NCI-H345 (cell line): Measurements from ENCODE around the gene SUSD1.
"Not testable (repeated sequence)": the region's sequence is repeated elsewhere in the genome, so short reads cannot be mapped to it uniquely, and the experiment has no call there.

Experiments used
- DNase-seq: peaks from one replicate; lab custom pipeline; 2025; lab: John Stamatoyannopoulos, UW

SUSD1 gene

DNA sequence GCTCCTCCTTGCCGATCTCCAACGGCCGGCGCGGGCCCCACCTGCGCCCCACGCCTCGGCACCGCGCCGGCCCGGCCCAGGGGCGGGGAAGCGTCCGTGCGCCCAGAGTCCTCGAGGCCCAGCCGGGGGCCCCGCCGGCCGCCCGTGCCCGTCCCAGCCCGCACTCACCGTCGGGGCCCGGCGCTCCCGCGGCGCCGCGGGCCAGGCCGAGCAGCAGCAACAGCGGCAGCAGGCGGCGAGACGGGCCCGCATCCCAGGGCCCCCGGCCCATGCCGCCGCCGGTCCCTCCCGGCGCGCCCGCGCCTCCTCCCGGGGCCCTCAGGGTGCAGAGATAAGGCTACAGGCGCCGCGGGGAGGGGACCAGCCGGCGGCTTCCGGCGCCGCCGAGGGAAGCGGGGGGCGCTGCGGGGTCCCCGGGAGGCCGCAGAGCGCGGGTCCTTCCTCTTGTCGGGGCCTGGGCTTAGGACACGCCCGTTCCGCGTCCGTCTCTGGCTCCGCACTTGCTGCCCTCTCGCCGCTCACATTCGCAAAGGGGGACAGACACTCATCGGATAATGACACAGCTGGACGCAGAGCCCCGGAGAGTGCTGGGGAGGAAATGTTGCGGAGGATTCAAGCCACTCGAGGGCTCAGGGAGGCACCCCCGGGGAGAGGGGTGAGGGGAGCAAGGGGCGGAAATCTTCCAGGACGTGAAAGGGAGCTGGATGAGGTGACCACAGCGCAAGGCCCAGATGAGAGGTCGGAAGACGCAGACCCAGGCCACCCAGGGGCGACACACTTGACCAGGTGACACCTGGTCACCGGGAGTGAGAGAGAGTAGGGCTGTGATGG is at the start of gene SUSD1:
Gene SUSD1 (minus strand): TSS at position 333 of the 831 bp plus-strand sequence. CDS start 62 bp downstream, at position 271.
- no peak for DNase-seq

DNA sequence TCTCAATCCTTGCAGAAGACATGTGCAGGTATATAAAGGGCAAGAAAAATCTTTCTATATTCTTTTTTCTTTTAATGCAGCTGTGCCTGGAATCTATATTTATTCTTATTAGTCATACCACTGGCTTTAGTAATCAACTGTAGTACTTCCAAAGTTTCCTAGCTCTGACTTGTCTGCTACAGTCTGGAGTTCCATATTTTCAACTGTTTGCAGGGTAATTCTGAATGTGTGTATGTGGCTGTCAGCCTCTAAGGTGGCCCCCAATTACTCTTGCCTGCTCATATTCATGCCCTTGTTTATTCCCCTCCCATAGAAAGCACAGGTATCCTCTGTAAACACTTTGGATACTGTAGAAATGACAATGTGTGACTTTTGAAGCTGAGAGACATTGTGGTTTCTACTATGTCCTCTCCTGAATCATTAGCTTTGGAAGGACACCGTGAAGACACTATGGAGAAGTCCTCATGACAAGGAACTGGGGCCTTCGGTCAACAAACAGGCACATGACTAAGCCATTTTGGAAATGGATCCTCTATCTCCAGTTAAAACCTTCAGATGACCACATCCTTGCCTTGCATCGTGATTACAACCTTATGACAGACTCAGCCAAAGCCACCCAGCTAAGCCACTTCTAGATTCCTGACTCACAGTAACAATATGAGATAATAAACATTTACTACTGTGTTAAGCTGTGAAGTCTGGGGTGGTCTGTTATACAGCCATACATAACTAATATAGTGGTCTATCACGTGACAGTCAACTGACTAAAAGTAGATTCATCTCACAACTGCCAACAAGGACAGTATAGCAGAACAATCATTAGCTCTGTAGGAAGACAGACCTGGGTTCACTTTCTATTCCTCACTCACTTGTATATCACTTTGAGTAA is 49.5 kb upstream of the SUSD1 start:
- DNase-seq: no peak

DNA sequence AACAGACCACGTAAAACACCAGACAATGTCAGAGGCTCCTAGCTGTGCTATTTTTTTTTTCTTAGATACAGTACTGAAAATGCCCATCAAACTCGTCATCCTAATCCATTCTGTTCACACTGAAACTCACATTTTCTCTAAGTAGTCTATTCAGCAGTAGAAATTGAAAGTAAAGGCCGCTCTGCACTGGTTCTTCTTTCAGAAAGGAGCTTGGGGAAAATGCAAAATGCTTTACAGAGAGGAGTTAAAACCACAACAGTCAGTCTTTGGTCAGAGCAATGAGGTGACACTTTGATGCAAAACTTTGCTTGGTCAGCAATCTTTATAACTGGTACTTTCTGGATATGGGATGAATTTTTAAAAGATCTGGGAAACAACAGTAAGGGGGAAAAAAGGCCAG is 43.8 kb upstream of the SUSD1 start:
- no peak for DNase-seq

DNA sequence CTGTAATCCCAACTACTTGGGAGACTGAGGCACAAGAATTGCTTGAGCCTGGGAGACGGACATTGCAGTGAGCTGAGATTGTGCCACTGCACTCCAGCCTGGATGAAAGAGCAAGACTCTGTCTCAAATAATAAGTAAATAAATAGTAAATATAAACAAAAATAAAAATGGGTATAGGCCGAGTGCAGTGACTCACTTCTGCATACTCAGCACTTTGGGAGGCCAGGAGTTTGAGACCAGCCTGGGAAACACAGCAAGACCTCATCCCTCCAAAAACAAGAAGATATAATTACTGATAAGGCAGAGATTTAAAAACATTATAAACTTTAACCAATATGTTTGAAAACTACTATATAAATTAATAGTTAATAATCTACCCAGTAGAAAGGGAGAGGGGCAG is 37.8 kb upstream of the SUSD1 start:
- no peak for DNase-seq

DNA sequence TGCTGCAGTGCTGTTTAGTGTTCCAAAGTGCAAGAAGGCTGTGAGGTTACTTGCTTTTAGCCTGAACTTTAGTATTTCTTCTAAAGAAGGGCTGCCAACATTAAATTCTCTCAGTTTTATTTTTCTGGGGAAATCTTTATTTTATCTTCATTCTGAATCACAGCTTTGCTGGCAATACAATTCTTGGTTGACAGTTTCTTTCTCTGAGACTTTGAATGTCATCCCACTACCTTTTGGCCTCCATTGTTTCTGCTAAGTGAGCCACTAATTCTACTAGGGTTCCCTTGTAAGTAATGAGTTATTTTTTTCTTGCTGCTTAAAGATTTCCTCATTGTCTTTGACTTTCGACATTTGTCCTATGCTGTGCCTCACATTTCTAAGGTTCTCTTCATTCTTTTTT is 32.4 kb upstream of the SUSD1 start:
- no peak for DNase-seq

DNA sequence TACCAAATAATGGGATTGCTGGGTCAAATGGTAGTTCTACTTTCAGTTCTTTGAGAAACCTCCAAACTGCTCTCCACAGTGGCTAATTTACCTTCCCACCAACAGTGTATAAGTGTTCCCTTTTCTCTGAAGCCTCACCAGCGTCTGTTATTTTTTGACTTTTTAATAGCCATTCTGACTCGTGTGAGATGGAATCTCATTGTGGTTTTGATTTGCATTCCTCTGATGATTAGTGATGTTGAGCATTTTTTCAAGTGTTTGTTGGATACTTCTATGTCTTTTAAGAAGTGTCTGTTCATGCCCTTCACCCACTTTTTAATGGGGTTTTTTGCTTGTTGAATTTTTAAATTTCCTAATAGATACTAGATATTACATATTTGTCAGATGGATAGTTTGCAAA is 28.4 kb upstream of the SUSD1 start:
- no peak for DNase-seq

DNA sequence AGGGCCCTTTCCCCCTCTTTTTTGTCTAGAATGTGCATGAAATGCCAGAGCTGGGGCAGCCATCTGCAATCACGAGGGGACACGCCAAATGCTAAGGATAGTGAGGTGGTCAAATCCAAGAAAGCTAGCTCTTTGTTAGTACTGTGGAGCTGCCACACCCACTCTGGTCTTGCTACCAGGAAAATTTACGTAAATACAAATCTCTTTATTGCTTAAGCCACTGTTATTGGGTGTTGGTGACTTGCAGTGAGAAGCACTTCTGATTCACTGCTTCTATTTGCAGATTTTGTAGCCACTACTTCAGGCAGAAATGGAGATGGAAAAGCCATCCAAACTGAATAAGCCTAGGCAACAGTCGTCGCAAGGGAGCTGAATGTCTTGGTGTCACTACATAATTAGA is 25.6 kb upstream of the SUSD1 start:
- no peak for DNase-seq

DNA sequence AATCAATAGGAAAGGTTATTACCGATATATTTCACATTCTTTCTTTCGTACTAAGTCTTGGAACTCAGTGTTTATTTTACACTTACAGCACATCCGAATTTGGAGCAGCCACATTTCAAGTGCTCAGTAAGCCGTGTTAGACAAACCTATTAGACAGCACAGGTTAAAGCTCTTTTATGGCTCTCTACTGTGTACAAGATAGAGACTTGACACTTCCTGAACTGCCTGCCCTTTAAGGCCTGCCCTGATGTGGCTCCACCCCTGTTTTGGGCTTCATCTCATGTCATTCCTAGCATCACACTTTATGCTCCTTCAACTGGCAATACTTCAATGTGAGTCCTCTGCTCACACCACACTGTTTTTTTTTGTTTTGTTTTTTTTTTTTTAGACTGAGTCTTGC is 23.5 kb upstream of the SUSD1 start:
- no peak for DNase-seq

DNA sequence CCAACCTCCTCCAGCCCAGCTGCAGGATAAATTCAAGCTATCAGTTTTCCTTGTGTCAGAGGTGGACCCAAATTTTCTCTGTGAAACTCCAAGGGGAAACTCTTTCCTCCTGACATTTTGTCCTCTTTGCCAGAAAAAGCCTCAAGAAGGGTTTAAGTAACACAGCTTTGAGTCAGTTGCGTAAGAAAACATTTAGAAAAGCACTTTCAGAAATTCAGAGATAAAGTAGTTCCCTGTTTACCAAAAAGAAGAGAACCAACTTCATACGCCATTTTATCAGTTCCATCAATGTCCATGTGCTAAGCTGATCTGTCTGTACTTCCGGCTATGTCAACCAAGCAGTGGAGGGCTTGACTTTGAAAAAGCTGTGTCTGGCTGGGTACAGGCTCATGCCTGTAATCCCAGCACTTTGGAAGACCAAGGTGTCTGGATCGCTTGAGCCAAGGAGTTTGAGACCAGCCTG is 19.9 kb upstream of the SUSD1 start:
- no peak for DNase-seq

DNA sequence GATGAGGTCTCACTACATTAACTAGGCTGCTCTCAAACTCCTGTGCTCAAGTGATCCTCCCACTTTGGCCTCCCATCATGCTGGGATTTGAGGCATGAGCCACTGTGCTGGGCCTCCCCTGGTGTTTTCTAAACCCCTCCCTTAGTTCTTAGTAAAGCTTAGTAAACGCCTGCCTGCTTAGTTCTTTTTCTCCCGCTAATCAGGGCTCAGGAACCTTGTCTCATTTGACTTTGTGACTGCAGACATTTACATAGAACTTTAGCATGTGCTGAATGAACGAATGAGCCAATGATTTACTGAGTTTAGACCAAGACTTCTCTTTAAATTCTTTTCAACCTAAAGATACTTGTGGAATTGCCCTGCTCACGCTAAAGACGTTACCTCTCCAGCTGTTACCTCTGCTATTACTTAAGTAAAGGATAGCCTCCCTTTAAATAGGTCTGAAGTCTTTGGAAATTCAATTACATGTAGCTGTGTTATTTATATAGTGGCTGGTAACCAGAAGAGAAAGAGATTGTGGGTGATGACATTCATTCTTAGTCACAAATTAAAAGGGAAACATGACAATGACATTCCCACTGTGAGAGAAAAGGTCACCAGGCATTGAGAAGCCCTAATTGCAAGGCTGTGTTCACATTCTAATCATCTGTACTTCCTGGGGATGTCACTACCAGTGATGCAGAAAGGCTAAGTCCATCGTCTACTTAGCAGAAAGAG is 18.6 kb upstream of the SUSD1 start:
- no peak for DNase-seq

DNA sequence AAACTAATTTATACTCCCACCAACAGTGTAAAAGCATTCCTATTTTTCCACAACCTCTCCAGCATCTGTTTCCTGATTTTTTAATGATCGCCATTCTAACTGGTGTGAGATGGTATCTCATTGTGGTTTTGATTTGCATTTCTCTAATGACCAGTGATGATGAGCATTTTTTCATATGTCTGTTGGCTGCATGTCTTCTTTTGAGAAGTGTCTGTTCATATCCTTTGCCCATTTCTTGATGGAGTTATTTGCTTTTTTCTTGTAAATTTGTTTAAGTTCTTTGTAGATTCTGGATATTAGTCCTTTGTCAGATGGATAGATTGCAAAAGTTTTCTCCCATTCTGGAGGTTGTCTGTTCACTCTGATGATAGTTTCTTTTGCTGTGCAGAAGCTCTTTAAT is 15.2 kb upstream of the SUSD1 start:
- not testable (repeated sequence) for DNase-seq

DNA sequence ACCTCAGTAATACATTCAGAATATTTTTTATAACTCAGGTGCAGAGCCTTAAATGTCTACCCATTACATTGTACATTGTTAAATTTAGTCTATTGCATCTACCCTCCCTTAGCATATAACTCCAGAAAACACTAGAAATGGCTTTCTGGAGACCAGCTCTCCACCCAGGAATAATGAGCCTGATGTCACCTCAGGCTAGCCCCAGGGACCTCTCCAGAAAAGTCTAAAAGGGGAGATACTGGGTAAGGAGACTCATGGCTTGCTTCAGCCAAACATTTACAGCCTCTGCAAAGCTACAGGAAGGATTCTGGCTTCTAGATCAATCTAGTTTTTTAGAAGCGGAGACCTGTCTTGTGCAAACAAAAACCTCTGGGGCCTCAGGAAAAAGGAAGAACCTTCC is 13.8 kb upstream of the SUSD1 start:
- no peak for DNase-seq

DNA sequence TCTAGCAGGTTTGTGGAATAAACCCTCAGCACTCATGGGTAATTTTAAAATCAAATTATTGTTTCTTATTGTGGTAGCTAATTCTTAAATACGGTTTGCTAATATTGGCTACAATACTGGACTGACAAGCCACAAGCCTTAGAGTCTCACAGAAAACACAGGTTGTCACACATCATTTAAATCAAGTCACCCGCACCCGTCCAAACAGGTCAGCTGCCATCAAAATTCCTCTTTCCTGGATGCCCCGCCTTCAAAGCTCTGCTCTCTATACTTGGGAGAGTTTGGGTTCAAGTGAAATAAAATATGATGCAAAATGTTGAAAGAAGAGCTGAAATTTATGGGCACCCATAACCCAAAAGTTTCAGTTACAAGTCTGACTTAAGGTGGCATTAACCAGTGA is 12.3 kb upstream of the SUSD1 start:
- no peak for DNase-seq

DNA sequence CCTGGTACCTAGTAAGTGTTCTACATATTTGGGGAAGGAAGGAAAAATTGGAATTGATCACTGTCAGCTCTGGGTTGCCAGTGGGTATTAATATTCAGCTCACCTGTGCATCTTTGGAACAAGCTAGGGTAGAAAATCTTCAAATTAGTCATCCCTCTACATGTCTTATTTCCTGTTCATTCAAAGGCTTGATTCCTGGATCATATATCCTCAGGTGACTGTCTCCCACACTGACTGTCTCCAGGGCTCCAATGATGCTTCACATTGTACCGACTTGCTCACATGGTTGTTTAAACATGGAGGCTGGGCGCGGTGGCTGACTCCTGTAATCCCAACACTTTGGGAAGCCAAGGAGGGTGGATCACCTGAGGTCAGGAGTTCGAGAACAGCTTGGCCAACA is 11.6 kb upstream of the SUSD1 start:
- DNase-seq: no peak

DNA sequence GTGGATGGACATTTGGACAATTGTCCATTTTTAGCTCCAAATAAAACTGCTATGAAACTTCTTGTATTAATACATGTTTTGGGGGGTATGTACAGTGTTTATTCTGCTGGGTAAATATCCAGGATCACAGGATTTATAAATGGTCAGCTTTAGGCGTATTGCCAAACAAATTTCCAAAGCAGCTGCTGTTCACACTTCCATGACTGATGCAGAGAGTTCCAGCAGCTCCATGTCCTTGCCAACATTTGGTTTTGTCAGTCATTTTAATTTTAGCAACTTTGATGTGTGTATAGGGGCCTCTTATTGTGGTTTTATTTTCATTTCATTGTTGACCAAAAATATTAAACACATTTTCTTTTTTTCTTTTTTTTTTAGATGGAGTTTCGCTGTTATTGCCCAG is 9.8 kb upstream of the SUSD1 start:
- DNase-seq: no peak

DNA sequence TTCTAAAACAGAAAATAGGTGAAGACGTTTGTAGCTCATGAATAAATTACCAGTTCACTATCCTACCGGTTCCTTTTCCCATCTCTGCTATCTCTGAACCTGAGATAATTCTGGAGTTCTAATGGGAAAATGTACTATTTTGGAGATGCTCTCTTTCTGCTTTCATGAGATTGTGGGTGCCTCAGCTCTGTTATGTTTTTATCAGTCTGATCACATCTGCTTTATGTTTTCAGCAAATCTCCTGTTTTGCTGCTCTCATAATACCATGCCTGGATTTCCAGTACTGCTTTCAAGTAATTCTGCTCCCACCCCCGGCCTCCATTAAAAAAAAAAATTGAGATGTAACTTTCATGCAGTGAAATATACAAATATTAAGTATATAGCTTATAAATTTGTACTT is 9.1 kb upstream of the SUSD1 start:
- DNase-seq: no peak

DNA sequence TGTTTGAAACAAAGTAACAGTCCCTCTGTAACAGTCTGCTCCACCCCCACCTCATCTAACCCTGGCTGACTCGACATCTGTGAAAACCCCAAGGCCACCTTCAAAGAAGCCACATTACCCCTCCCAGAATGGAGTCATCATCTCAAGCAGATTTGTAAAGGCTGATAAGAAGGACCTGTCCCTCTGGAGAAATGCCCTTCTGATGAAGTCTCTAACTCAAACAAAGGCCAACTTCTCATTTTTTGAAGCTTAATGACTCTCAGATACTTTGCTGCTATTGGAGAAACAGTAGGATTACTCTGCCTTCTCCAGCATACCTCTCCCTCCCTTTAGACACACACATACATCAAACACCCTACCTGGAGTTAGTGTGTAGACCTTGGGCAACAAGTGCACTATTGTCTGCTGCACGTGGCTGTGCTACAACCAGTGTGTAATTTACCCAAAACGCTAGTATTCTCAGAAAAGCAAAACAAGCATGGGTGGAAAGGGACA is 5.3 kb upstream of the SUSD1 start:
- DNase-seq: no peak

DNA sequence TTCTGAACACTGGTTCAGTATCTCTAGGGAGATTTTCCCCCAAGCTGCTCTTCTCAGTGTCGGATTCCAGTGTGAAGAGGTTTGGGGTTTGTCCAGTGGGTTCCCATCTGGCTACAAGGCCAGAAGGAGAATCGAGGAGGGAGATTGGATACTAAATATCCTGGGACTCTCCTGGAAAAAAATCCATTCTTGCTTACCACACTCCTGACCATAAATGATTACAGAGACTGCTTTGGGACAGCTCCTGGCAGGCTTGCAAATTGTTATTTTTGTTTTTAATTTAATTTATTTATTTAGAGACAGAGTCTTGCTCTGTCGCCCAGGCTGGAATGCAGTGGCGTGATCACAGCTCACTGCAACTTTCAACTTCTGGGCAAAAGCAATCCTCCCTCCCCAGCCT is 4.7 kb upstream of the SUSD1 start:
- no peak for DNase-seq

DNA sequence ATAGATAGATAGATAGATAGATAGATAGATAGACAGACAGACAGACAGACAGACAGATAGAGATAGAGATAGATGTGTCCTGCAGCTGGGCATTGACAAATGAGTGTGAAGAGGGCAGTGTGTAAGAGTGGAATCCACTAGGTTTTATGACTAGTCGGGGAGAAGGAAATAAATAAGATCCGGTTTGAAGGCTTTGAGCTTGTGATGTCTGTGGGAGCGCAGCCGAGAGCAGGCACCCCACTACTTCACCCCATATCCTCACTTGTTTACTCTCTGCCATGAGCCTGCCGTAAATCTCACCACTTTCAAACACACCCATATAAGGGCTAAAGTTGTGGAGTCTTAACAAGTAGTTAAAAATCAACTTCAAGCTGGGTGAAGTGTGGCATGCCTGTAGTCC is 1.4 kb upstream of the SUSD1 start:
- DNase-seq: no peak

DNA sequence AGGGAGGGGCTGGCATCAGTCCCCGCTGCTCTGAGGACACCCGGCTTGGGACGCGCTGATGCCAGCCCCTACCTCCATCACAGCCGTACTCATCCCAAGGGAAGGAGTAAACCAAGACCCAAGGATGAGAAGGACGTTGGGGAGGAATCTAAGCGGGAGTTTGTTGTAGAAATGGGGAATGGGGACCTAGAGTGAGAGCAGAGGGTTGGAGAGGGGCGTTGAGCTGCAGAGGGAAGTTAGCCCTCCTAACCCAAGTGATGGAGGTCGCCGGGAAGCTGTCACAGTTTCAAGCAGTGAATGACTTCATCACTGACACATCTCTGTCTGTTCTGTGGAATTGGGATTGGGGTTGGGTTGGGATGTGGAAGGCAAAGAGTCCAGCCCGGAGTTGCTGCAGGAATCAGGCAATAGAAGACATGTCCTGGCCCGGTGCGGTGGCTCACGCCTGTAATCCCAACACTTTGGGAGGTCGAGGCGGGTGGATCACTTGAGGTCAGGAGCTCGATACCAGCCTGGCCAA is 759 bp upstream of the SUSD1 start:
- no peak for DNase-seq

DNA sequence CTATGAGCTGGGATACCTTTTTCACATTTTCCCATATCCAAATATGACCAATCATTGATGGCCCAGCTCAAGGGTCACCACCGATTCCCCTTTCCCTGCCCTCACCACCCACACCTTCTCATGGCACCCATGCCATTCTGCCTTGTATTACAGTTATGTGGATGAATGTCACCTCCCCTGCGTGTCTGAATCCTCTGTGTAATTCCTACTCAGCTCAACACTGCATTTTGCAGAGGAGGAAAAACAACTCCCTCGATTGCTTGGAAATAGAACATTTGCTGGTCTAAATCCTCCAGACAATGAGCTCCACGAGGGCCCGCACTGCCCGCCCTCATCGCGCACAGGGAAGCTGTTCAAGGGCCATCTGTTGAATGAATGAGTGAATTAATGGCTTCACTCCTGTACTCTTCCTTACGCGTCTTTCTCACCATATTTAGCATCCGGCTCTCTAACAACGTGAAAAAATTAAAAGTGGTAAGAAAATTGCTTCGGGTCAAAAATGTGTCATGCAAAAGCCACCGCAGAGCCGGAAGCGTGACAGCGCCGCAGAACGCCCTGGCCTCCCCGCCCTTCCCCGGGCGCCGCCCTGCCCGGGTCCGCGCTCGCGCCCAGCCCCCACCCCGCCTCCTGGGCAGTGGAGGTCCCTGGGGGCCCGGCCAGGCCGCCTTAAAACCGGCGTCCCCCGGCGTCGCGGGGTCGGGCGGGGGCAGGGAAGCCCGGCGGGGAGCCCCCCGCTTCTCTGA is 704 bp downstream of the SUSD1 start:
- DNase-seq: peak; percentile 48
